OCI-LY3 (cell line): ENCODE data around the gene ZDHHC14.
"Not testable (repeated sequence)": the region's sequence is repeated elsewhere in the genome, so short reads cannot be mapped to it uniquely, and the experiment has no call there.

Source experiments
- H2AFZ ChIP-seq: fragments of 200-600, 300-600 bp; shearing (Covaris generic); 2 replicates; pipeline ENCODE4 v1.6.0; 2014; ENCODE audit warnings: antibody characterized with exemption, low read depth, low read length
- H3K27ac ChIP-seq: fragments of 200-600, 300-600 bp; sonication (generic); 2 replicates; pipeline ENCODE4 v1.5.1; 2014; ENCODE audit warnings: mild to moderate bottlenecking, low read length, moderate library complexity, mixed read lengths
- H3K27me3 ChIP-seq: fragments of 200-600, 300-600 bp; sonication (generic); 2 replicates; pipeline ENCODE4 v1.6.1; 2014; ENCODE audit warnings: low read depth, low read length, mixed read lengths
- H3K36me3 ChIP-seq: fragments of 200-600, 300-600 bp; sonication (generic); replicated peaks from 2 replicates; pipeline ENCODE3; 2014; ENCODE audit warnings: low read depth, low read length, mixed read lengths
- H3K4me1 ChIP-seq: fragments of 300-600, 200-600 bp; sonication (generic); 2 replicates; pipeline ENCODE4 v1.6.1; 2014; ENCODE audit warnings: low read length, mixed read lengths
- H3K4me2 ChIP-seq: fragments of 200-600, 300-600 bp; sonication (generic); 2 replicates; pipeline ENCODE4 v1.6.1; 2014; ENCODE audit warnings: low read length, mixed read lengths
- H3K4me3 ChIP-seq: fragments of 300-600, 200-600 bp; sonication (generic); 2 replicates; pipeline ENCODE4 v1.5.1; 2014; ENCODE audit warnings: antibody characterized with exemption, mild to moderate bottlenecking, low read length, moderate library complexity
- H3K79me2 ChIP-seq: fragments of 300-600, 200-600 bp; shearing (Covaris generic); 2 replicates; pipeline ENCODE4 v1.6.1; 2014; ENCODE audit warnings: mild to moderate bottlenecking, low read length, mixed read lengths
- H3K9ac ChIP-seq: fragments of 300-600, 200-600 bp; shearing (Covaris generic); 2 replicates; pipeline ENCODE4 v1.6.0; 2014; ENCODE audit warnings: mild to moderate bottlenecking, low read length, moderate library complexity
- H3K9me3 ChIP-seq: fragments of 200-600, 300-600 bp; shearing (Covaris generic); 2 replicates; pipeline ENCODE4 v1.6.1; 2014; ENCODE audit warnings: low read length, mixed read lengths; ENCODE audit not compliant: insufficient read depth
- H4K20me1 ChIP-seq: fragments of 200-600, 300-600 bp; sonication (generic); 2 replicates; pipeline ENCODE4 v1.6.1; 2016; ENCODE audit warnings: low read length, mixed read lengths; ENCODE audit not compliant: insufficient read depth
- EZH2phosphoT487 ChIP-seq: fragments of 200-600 bp; shearing (Covaris generic); IDR thresholded peaks from 2 replicates; pipeline ENCODE4 v1.6.1; 2018; ENCODE audit warnings: antibody characterized with exemption, mixed run types, low read depth
- TF ChIP-seq, protein P1 (sequence below): fragments of 200-600, 300-600 bp; sonication (generic); IDR thresholded peaks from 2 replicates; pipeline ENCODE4 v1.5.1; 2014; ENCODE audit warnings: antibody characterized with exemption, low read length, low read depth

ZDHHC14 gene

DNA sequence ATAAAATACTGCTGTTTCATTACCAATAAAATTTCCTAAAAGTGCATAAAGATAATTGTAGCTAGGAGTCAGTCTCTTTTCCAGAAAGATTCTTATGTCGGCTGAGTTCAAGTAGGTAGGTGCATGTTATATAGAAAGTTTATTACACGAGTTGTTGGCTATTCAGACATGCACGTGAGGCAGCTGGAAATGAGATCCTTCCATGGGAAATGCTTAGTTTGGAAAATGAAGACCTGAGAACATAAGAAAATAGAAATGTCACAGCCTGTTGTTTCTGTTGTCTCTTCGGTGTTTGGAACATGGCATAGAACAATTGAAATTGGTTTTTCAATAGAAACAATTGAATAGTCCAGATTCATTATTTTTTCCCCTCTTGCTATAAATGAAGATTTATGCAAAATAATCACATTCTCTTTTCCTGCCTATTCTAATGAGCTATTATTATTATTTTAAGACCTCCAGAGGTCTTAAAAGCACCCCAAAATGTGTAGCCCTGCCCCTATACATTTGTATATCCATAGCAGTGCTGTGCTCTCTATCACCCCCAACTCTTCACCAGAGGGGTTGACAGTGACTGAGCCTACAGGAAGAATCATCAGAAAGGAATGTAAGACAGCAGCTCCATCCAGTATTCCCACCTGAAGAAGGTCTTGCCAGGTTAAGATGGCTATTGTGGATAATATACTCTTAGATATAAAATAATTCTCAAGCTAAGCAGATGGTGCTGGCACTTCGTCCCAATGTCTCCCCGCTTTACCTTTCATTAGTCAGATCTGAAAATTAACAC, 82.2 kb downstream of the ZDHHC14 start:
- Histone ChIP-seq H3K9me3 (no peaks in the 10 kb centered on the region), H2AFZ (no peak overlapping the region), H4K20me1 (no peaks in the 10 kb centered on the region), H3K4me2 (peak overlapping the region; percentile 83), H3K79me2 (peaks cover 11% of the 10 kb centered on the region; the same call in 1 of the 2 replicates), H3K27me3 (no peaks in the 10 kb centered on the region), H3K4me3 (no peak overlapping the region), H3K4me1 (peaks cover 76% of the 10 kb centered on the region), H3K36me3 (no peaks in the 10 kb centered on the region), H3K9ac (no peak overlapping the region), H3K27ac (no peak overlapping the region)
- TF ChIP-seq, protein P1, sequence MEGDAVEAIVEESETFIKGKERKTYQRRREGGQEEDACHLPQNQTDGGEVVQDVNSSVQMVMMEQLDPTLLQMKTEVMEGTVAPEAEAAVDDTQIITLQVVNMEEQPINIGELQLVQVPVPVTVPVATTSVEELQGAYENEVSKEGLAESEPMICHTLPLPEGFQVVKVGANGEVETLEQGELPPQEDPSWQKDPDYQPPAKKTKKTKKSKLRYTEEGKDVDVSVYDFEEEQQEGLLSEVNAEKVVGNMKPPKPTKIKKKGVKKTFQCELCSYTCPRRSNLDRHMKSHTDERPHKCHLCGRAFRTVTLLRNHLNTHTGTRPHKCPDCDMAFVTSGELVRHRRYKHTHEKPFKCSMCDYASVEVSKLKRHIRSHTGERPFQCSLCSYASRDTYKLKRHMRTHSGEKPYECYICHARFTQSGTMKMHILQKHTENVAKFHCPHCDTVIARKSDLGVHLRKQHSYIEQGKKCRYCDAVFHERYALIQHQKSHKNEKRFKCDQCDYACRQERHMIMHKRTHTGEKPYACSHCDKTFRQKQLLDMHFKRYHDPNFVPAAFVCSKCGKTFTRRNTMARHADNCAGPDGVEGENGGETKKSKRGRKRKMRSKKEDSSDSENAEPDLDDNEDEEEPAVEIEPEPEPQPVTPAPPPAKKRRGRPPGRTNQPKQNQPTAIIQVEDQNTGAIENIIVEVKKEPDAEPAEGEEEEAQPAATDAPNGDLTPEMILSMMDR, result no peak
- TF ChIP-seq EZH2phosphoT487, result no peak

DNA sequence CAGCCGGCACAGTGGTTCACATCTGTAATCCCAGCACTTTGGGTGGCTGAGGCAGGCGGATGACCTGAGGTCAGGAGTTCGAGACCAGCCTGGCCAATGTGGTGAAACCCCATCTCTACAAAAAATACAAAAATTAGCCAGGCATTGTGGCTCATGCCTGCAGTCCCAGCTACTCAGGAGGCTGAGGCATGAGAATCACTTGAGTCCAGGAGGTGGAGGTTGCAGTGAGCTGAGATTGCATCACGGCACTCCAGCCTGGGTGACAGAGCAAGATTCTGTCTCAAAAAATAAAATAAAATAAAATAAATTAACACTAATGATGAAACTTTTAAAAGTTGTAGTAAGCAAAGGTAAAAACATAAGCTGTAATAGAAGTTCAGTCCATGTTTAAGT, 82.7 kb downstream of the ZDHHC14 start:
- peaks cover 71% of the 10 kb centered on the region for H3K4me1 ChIP-seq

DNA sequence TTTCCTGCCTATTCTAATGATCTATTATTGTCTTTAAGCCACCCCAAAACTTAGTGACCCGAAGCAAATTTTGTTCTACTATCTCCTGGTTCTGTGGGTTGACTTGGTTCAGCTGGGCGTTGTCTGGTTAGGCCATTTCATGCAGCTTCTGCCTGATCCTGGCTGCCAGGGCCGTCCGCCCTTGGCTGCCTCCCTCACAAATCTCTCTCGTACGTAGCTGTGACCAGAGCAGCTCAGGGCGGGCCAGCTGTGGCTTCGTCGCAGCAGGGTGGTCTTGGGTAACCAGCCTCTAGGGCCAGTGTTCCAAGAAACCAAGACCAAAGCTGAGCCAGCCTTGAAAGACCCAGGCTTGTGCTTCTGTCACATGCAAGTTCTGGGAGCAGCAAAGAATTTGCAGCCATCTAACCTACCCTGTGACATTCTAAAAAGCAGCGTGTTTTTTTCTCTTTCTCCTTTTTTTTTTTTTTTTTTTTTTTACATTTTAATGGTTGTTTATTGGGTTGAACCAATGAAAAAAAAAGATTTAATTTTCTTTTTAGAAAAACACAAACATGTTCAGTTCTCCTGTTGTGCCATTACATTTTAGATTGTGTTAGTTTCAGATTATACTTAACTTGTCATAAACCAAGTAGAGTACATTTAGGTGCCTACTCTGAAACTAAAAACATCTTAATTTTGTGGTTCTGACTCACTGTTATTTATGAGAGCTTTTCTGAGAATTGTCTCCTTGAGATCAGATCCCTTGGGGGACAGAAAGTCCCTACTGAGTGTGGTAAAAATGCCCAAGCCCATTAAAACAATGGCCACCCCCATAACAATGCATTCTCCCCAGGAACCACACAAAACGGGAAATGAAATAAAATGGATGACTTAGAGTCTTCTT, 83.9 kb downstream of the ZDHHC14 start:
- Histone ChIP-seq H3K27ac (peak overlapping the region; percentile 80), H3K79me2 (peaks cover 3% of the 10 kb centered on the region; the same call in 1 of the 2 replicates), H3K4me3 (peak overlapping the region; percentile 64), H3K4me2 (peak overlapping the region; percentile 97), H3K4me1 (peaks cover 61% of the 10 kb centered on the region), H4K20me1 (no peaks in the 10 kb centered on the region), H3K9ac (peak overlapping the region; percentile 71), H3K36me3 (no peaks in the 10 kb centered on the region), H3K9me3 (no peaks in the 10 kb centered on the region), H3K27me3 (no peaks in the 10 kb centered on the region), H2AFZ (peak overlapping the region; percentile 89)
- TF ChIP-seq, protein P1, result no peak
- TF ChIP-seq EZH2phosphoT487, result no peak

More for the DNA sequence above, 82.7 kb downstream of the ZDHHC14 start:
- Histone ChIP-seq H3K4me2 (peak overlapping the region; percentile 97), H3K4me3 (peak overlapping the region; percentile 64; the same call in 1 of the 2 replicates), H3K9ac (peak overlapping the region; percentile 71; the same call in 1 of the 2 replicates), H3K79me2 (peaks cover 11% of the 10 kb centered on the region; the same call in 1 of the 2 replicates), H3K27ac (peak overlapping the region; percentile 80)
- not testable (repeated sequence) for H3K36me3 ChIP-seq, H4K20me1 ChIP-seq, H3K9me3 ChIP-seq, H2AFZ ChIP-seq, H3K27me3 ChIP-seq

DNA sequence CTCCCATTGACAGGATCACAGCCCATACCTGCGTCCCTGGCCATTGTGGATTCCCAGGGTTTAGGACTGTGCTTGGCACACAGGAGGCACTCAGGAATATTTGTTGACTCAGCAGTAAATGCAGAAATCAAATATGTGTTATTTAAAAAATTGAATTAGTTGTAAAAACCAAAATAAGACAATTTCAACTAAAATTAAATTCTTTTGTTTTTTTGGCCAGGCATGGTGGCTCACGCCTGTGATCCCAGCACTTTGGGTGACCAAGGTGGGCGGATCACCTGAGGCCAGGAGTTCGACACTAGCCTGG, 85.3 kb downstream of the ZDHHC14 start:
- Histone ChIP-seq H3K27ac (no peak overlapping the region), H3K4me1 (peaks cover 47% of the 10 kb centered on the region), H4K20me1 (no peaks in the 10 kb centered on the region), H3K9me3 (no peaks in the 10 kb centered on the region), H3K9ac (no peak overlapping the region), H3K27me3 (no peaks in the 10 kb centered on the region), H3K4me3 (no peak overlapping the region), H3K79me2 (peaks cover 3% of the 10 kb centered on the region; the same call in 1 of the 2 replicates), H3K36me3 (no peaks in the 10 kb centered on the region), H2AFZ (no peak overlapping the region), H3K4me2 (no peak overlapping the region)
- no peak for TF ChIP-seq EZH2phosphoT487
- TF ChIP-seq, protein P1, result no peak

DNA sequence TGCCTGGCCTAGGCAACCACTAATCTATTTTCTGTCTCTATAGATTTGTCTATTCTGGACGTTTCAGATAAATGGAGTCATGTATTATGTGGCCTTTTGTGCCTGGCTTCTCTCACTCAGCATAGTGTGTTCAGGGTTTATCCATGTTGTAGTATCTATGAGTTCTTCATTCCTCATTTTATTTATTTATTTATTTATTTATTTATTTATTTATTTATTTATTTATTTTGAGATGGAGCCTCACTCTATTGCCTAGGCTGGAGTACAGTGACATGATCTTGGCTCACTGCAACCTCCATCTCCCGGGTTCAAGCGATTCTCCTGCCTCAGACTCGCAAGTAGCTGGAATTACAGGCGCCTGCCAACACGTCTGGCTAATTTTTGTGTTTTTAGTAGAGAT, 86.3 kb downstream of the ZDHHC14 start:
- not testable (repeated sequence) for H4K20me1 ChIP-seq, H3K79me2 ChIP-seq, H3K27me3 ChIP-seq, H2AFZ ChIP-seq, H3K4me2 ChIP-seq, H3K27ac ChIP-seq, H3K4me3 ChIP-seq, H3K9ac ChIP-seq, H3K9me3 ChIP-seq, H3K36me3 ChIP-seq
- peaks cover 36% of the 10 kb centered on the region for H3K4me1 ChIP-seq
